NCI-H128 (cell line): ENCODE measurements around the gene MCRS1.

ENCODE experiments used
- DNase-seq: peaks from one replicate; lab custom pipeline; 2025; ENCODE audit not compliant: unreplicated experiment; lab: John Stamatoyannopoulos, UW

Gene MCRS1

GRCh38 chr12:49582850-49583249, 14.9 kb upstream of the MCRS1 start:
- DNase-seq: no peak

- no peak for DNase-seq
These were observed 14.3 kb upstream of the MCRS1 start for GRCh38 chr12:49582201-49582600.

GRCh38 chr12:49580572-49581535, 12.9 kb upstream of the MCRS1 start:
- peak; percentile 86 for DNase-seq

- DNase-seq: no peak
These were observed 10.7 kb upstream of the MCRS1 start for GRCh38 chr12:49578471-49579112.

- DNase-seq: no peak
These were observed 9.8 kb upstream of the MCRS1 start for GRCh38 chr12:49577589-49578315.

- DNase-seq: peak; percentile 68
These were observed 660 bp upstream of the MCRS1 start for GRCh38 chr12:49568442-49569162.

GRCh38 chr12:49567302-49567610, 686 bp downstream of the MCRS1 start:
- no peak for DNase-seq

GRCh38 chr12:49566361-49566760, 1.6 kb downstream of the MCRS1 start:
- no peak for DNase-seq

GRCh38 chr12:49565406-49566265, 2.3 kb downstream of the MCRS1 start:
- DNase-seq: no peak

- DNase-seq: no peak
These were observed 3.1 kb downstream of the MCRS1 start for GRCh38 chr12:49564686-49565405.

GRCh38 chr12:49563951-49564685, 3.8 kb downstream of the MCRS1 start:
- no peak for DNase-seq

- DNase-seq: no peak
These were observed 5.1 kb downstream of the MCRS1 start for GRCh38 chr12:49562831-49563230.

GRCh38 chr12:49562233-49562632, 5.7 kb downstream of the MCRS1 start:
- no peak for DNase-seq

GRCh38 chr12:49560695-49561094, 7.2 kb downstream of the MCRS1 start:
- DNase-seq: no peak

GRCh38 chr12:49559011-49559675, 8.8 kb downstream of the MCRS1 start:
- no peak for DNase-seq

GRCh38 chr12:49558526-49558925, 9.4 kb downstream of the MCRS1 start:
- no peak for DNase-seq

- no peak for DNase-seq
These were observed 10.1 kb downstream of the MCRS1 start for GRCh38 chr12:49557917-49558215.

- no peak for DNase-seq
These were observed 10.6 kb downstream of the MCRS1 start for GRCh38 chr12:49557187-49557916.
